H1 (cell line): ENCODE results near the gene NSD2. TPM values are rescaled to one million over a fixed set of nuclear protein-coding genes. Genes with fewer than 3 reads are reported as not detected.

Experiments
- KDM4A ChIP-seq: IDR thresholded peaks from one replicate; pipeline ENCODE4 v1.7.1; 2012; ENCODE audit warnings: low read depth, mild to moderate bottlenecking, moderate library complexity, low read length, inconsistent platforms; ENCODE audit not compliant: severe bottlenecking
- TCF12 ChIP-seq: IDR thresholded peaks from 2 replicates; pipeline ENCODE4 v1.6.1; 2011; ENCODE audit warnings: low read depth, mild to moderate bottlenecking, low read length
- USF2 ChIP-seq: IDR thresholded peaks from 2 replicates; pipeline ENCODE4 v1.6.1; 2011; ENCODE audit warnings: low read length, improper control_type of control experiment
- polyA plus RNA-seq, 7 experiments: library from polyadenylated mRNA; depleted of rRNA in 3 of 7; stranded (reverse) in 5 of 7; unstranded in 2 of 7; fragments of >200 nt in 5 of 7; fragments of 200-250 nt in 2 of 7; gene quantifications; 1 replicate in 5 of 7; 2 replicates in 1 of 7; 4 replicates in 1 of 7; pipeline versions ENCODE4 v1.2.1 to v1.2.3, GENCODE V29; 2011 to 2013; ENCODE audit warnings: missing spikeins in 2 of 7, mixed read lengths in 2 of 7
- total RNA-seq: library from RNA; stranded (reverse); fragmentation: NEBNext Ultra II Directional; extraction: Animal tissue kit (Norgen Biotek cat#: 25700); gene quantifications from 2 replicates; pipeline ENCODE4 v1.2.1, GENCODE V29; 2021

The NSD2 gene
- total and polyA plus RNA-seq, 2 of the 8 experiments (the other 6 are each of a cell fraction or from before 2014, with no cell fraction given) = 26.7 to 129 TPM

- TF ChIP-seq USF2 (no peak), TCF12 (no peak), KDM4A (no peak)
Observed at GRCh38 chr4:1985780-1986577, 114.8 kb downstream of the NSD2 start (continued).
